OCI-LY7 (cell line): ENCODE data around the gene SCAMP2. TPM values are rescaled to one million over a fixed set of nuclear protein-coding genes. Genes with fewer than 3 reads are reported as not detected.
"Not testable (repeated sequence)": the region's sequence is repeated elsewhere in the genome, so short reads cannot be mapped to it uniquely, and the experiment has no call there.

Experiments used
- BruUV-seq: library from RNA; stranded (reverse); fragments of 400-500 nt; replicated peaks from 2 replicates; lab custom pipeline; 2021; lab: Mats Ljungman, UMichigan
- CTCF ChIA-PET: fragments of 300-600 bp; sonication (Branson Sonifier 250); formaldehyde crosslinking; loops from one replicate; lab custom pipeline; 2022; ENCODE audit warnings: antibody characterized with exemption; ENCODE audit not compliant: unreplicated experiment; lab: Charles Lee
- POLR2A ChIA-PET: fragments of 300-600 bp; sonication (Branson Sonifier 250); formaldehyde crosslinking; loops from one replicate; lab custom pipeline; 2022; ENCODE audit warnings: antibody characterized with exemption; lab: Charles Lee
- DNase-seq: peaks from one replicate; pipeline ENCODE4 v3.0.0-alpha.2; 2015; ENCODE audit warnings: low spot score
- H2AFZ ChIP-seq: fragments of 200-600 bp; sonication (generic), shearing (Covaris generic); 2 replicates; pipeline ENCODE4 v1.6.1; 2014; ENCODE audit warnings: mild to moderate bottlenecking, antibody characterized with exemption, low read length, moderate library complexity
- H3K27ac ChIP-seq: fragments of 200-600 bp; sonication (generic); 2 replicates; pipeline ENCODE4 v1.5.1; 2014; ENCODE audit warnings: mixed run types, low read depth, mild to moderate bottlenecking, moderate library complexity, low read length, inconsistent platforms; ENCODE audit not compliant: poor library complexity, severe bottlenecking
- H3K36me3 ChIP-seq: fragments of 200-600 bp; sonication (generic); 2 replicates; pipeline ENCODE4 v1.6.1; 2014; ENCODE audit warnings: mild to moderate bottlenecking, antibody characterized with exemption, low read length, moderate library complexity, mixed read lengths; ENCODE audit not compliant: insufficient read depth
- H3K4me1 ChIP-seq: fragments of 200-600 bp; sonication (generic); 2 replicates; pipeline ENCODE4 v1.5.1; 2014; ENCODE audit warnings: mild to moderate bottlenecking, low read length; ENCODE audit not compliant: insufficient read depth, poor library complexity, severe bottlenecking
- H3K4me2 ChIP-seq: fragments of 200-600 bp; sonication (generic); 2 replicates; pipeline ENCODE4 v1.6.1; 2014; ENCODE audit warnings: mild to moderate bottlenecking, low read length
- H3K4me3 ChIP-seq: fragments of 200-600 bp; sonication (generic); 2 replicates; pipeline ENCODE4 v1.5.1; 2014; ENCODE audit warnings: mild to moderate bottlenecking, low read depth, low read length; ENCODE audit not compliant: poor library complexity, severe bottlenecking
- H3K79me2 ChIP-seq: fragments of 200-600 bp; sonication (generic); 2 replicates; pipeline ENCODE4 v1.6.1; 2016; ENCODE audit warnings: low read depth, mild to moderate bottlenecking, low read length, moderate library complexity, mixed read lengths; ENCODE audit not compliant: insufficient read depth
- H3K9me2 ChIP-seq: fragments of 200-600 bp; sonication (generic); 2 replicates; pipeline ENCODE4 v1.6.1; 2016; ENCODE audit warnings: mild to moderate bottlenecking, low read length, mixed read lengths; ENCODE audit not compliant: insufficient read depth
- H3K9me3 ChIP-seq: fragments of 200-600 bp; sonication (generic); 2 replicates; pipeline ENCODE4 v1.6.1; 2014; ENCODE audit warnings: mild to moderate bottlenecking, mixed run types, low read length, mixed read lengths
- H4K20me1 ChIP-seq: fragments of 200-600 bp; sonication (generic); 2 replicates; pipeline ENCODE4 v1.6.1; 2014; ENCODE audit warnings: mild to moderate bottlenecking, antibody characterized with exemption, low read length, moderate library complexity, mixed read lengths; ENCODE audit not compliant: insufficient read depth
- CTCF ChIP-seq: fragments of 200-600 bp; sonication (generic); conservative IDR thresholded peaks from 2 replicates; pipeline ENCODE4 v1.5.1; 2014; ENCODE audit warnings: mild to moderate bottlenecking, antibody characterized with exemption, low read length, moderate library complexity, mixed read lengths
- EZH2phosphoT487 ChIP-seq: fragments of 200-600 bp; sonication (generic); IDR thresholded peaks from 2 replicates; pipeline ENCODE4 v1.6.1; 2018; ENCODE audit warnings: low read depth, borderline replicate concordance, mild to moderate bottlenecking, mixed run types, antibody characterized with exemption, low read length, moderate library complexity, mixed read lengths
- intact Hi-C: fragments of 100-400 bp; cut with micrococcal nuclease; formaldehyde crosslinking; loops from one replicate; pipeline ENCODE4 v1.10.0; 2022; ENCODE audit not compliant: unreplicated experiment
- total RNA-seq, 2 experiments: library from RNA; depleted of rRNA in 1 of 2; stranded (reverse); fragments of >200 nt in 1 of 2; shearing (Covaris generic) in 1 of 2; gene quantifications; 2 replicates each; pipeline ENCODE4 v1.2.3, GENCODE V29; 2014 to 2022

Gene SCAMP2
- total RNA-seq, 2 experiments from 2014 or later, result 24.6 to 55.2 TPM

GRCh38 chr15:74897300-74897701 lies 24.1 kb upstream of the SCAMP2 start:
- intact Hi-C loops, result no loop called here
- POLR2A ChIA-PET, result interaction anchor here (0.6 to 1.1 kb wide), 2 partner anchors 10 to 45 kb away, joined by 3 read pairs; partner anchors contain the start of gene FAM219B
- H4K20me1 ChIP-seq, result no peaks in the 10 kb centered on the region
- H3K9me2 ChIP-seq, result no peaks in the 10 kb centered on the region
- BruUV-seq, result no TSS peak
- no peak overlapping the region for H3K4me2 ChIP-seq
- H3K79me2 ChIP-seq, result no peaks in the 10 kb centered on the region
- no peak overlapping the region for H3K4me3 ChIP-seq
- no peaks in the 10 kb centered on the region for H3K9me3 ChIP-seq
- TF ChIP-seq CTCF (no peak), EZH2phosphoT487 (no peak)
- H3K4me1 ChIP-seq, result peaks cover 22% of the 10 kb centered on the region
- H3K36me3 ChIP-seq, result peaks cover 79% of the 10 kb centered on the region
- CTCF ChIA-PET, result no interaction called here
- H2AFZ ChIP-seq, result no peak overlapping the region
- no peak for DNase-seq
- no peak overlapping the region for H3K27ac ChIP-seq

- no peak overlapping the region for H3K27ac ChIP-seq
- no peak overlapping the region for H3K4me3 ChIP-seq
- DNase-seq, result no peak
- H3K4me1 ChIP-seq, result peaks cover 13% of the 10 kb centered on the region
- TF ChIP-seq EZH2phosphoT487, result no peak
- no peak for TF ChIP-seq CTCF
- no peaks in the 10 kb centered on the region for H3K9me2 ChIP-seq
- no TSS peak for BruUV-seq
- no peaks in the 10 kb centered on the region for H3K79me2 ChIP-seq
- H3K4me2 ChIP-seq, result no peak overlapping the region
- ChIA-PET CTCF (interaction anchor here (0.5 kb wide), 1 partner anchor 51 kb away, joined by 3 read pairs; no protein-coding TSS in a partner anchor), POLR2A (interaction anchor here (1.2 to 1.5 kb wide), 2 partner anchors 9 to 10 kb away, joined by 3 to 5 read pairs; partner anchors contain the start of gene FAM219B)
- H2AFZ ChIP-seq, result no peak overlapping the region
- peaks cover 80% of the 10 kb centered on the region for H3K36me3 ChIP-seq
- H4K20me1 ChIP-seq, result no peaks in the 10 kb centered on the region
- intact Hi-C loops, result no loop called here
- H3K9me3 ChIP-seq, result no peaks in the 10 kb centered on the region
Observed at GRCh38 chr15:74896316-74896715, 23.2 kb upstream of the SCAMP2 start.

GRCh38 chr15:74895830-74896229 lies 22.7 kb upstream of the SCAMP2 start:
- intact Hi-C loops, result no loop called here
- peaks cover 77% of the 10 kb centered on the region for H3K36me3 ChIP-seq
- no peaks in the 10 kb centered on the region for H4K20me1 ChIP-seq
- TF ChIP-seq CTCF, result no peak
- no peak for TF ChIP-seq EZH2phosphoT487
- no peaks in the 10 kb centered on the region for H3K9me2 ChIP-seq
- no peak for DNase-seq
- ChIA-PET CTCF (no interaction called here), POLR2A (interaction anchor here (1.2 to 1.5 kb wide), 2 partner anchors 10 to 11 kb away, joined by 3 to 5 read pairs; partner anchors contain the start of gene FAM219B)
- H2AFZ ChIP-seq, result no peak overlapping the region
- H3K79me2 ChIP-seq, result no peaks in the 10 kb centered on the region
- no TSS peak for BruUV-seq
- no peak overlapping the region for H3K4me3 ChIP-seq
- H3K4me2 ChIP-seq, result no peak overlapping the region
- no peaks in the 10 kb centered on the region for H3K9me3 ChIP-seq
- H3K4me1 ChIP-seq, result peaks cover 14% of the 10 kb centered on the region
- no peak overlapping the region for H3K27ac ChIP-seq

- H3K9me2 ChIP-seq, BruUV-seq, H3K27ac ChIP-seq, H3K4me3 ChIP-seq, H3K9me3 ChIP-seq, H3K4me2 ChIP-seq, DNase-seq, intact Hi-C loops, H2AFZ ChIP-seq, H4K20me1 ChIP-seq, H3K79me2 ChIP-seq, CTCF ChIA-PET: not testable (repeated sequence)
- H3K36me3 ChIP-seq, result peaks cover 63% of the 10 kb centered on the region
- POLR2A ChIA-PET, result interaction anchor here (0.9 kb wide), 1 partner anchor 37 kb away, joined by 5 read pairs; no protein-coding TSS in a partner anchor
- H3K4me1 ChIP-seq, result peaks cover 22% of the 10 kb centered on the region
Observed at GRCh38 chr15:74894383-74894782, 21.2 kb upstream of the SCAMP2 start.
